ENCODE measurements around the gene FRZB. TPM values are rescaled to one million over a fixed set of nuclear protein-coding genes. Genes with fewer than 3 reads are reported as not detected.

FRZB gene
- total and polyA plus RNA-seq, 2 of the 13 experiments (the other 11 are each of a cell fraction or from before 2014, with no cell fraction given) = 0.04 to 1.2 TPM

- FAIRE-seq (no peak), ATAC-seq (peak; percentile 51), DNase-seq (ENCODE audit: low spot score) (no peak)
- WGBS (ENCODE audit: low lambda C conversion rate) = 94% methylated on average over 4 of the region's 4 CpGs
- intact Hi-C loops (cut with micrococcal nuclease; ENCODE audit: unreplicated experiment) = loop anchor here (1.0 kb wide), 2 partner anchors 86 to 196 kb away; no protein-coding TSS in a partner anchor
- H3K4me2 ChIP-seq (ENCODE audit: low read depth, low read length) = no peak overlapping the region
- no peak overlapping the region for H3K4me3 ChIP-seq (replicated peaks in 1 of 3; ENCODE audit: insufficient read depth in 1 of 3, low read depth in 2 of 3, low read length in 3 of 3)
- peaks cover 2 to 3% of the 10 kb centered on the region in 2 experiments; a peak in 3 of 5 replicates for H3K36me3 ChIP-seq (replicated peaks in 1 of 2; ENCODE audit: control insufficient read depth in 1 of 2, insufficient read depth in 2 of 2, low read length in 2 of 2)
- ChIA-PET CTCF (ENCODE audit: low intra/inter-chr PET ratio, low total read pairs) (interaction anchor here (2.9 kb wide), 1 partner anchor 195 kb away, joined by 24 read pairs; no protein-coding TSS in a partner anchor), POLR2A (no interaction called here)
- no peaks in the 10 kb centered on the region for H3K27me3 ChIP-seq (ENCODE audit: control insufficient read depth in 1 of 2, insufficient read depth in 2 of 2, low read length in 2 of 2)
- H3K27ac ChIP-seq (ENCODE audit: extremely low read length, insufficient read depth, low read length) = no peak overlapping the region
- no peak overlapping the region for H3K9ac ChIP-seq (ENCODE audit: insufficient read depth, low read depth, low read length)
- BruUV-seq (replicated peaks) = no TSS peak
- H2AFZ ChIP-seq (ENCODE audit: low read length) = no peak overlapping the region
- TF ChIP-seq CEBPB (IDR thresholded peaks at IDR 0.05; ENCODE audit: borderline replicate concordance, low read depth, low read length) (no peak), NR3C1 (CRISPR knock-in tag; IDR thresholded peaks at IDR 0.05) (no peak), ZBTB44 (CRISPR knock-in tag; IDR thresholded peaks at IDR 0.05) (no peak), KDM2A (CRISPR knock-in tag; IDR thresholded peaks at IDR 0.05; ENCODE audit: borderline replicate concordance, low read depth) (no peak), ZNF280B (CRISPR knock-in tag; IDR thresholded peaks at IDR 0.05; ENCODE audit: borderline replicate concordance) (no peak), GABPA (IDR thresholded peaks at IDR 0.05; ENCODE audit: low read depth, low read length) (no peak), GABPA (CRISPR knock-in tag; IDR thresholded peaks at IDR 0.05; ENCODE audit: low read depth) (no peak), ZNF564 (CRISPR knock-in tag; IDR thresholded peaks at IDR 0.05) (no peak), MAFF (IDR thresholded peaks at IDR 0.05; ENCODE audit: low read depth, low read length) (peak; percentile 51; the same call in 1 of the 2 replicates), SMAD9 (CRISPR knock-in tag; IDR thresholded peaks at IDR 0.05) (no peak), SMC3 (IDR thresholded peaks at IDR 0.05; ENCODE audit: low read length) (no peak), HMGXB3 (CRISPR knock-in tag; IDR thresholded peaks at IDR 0.05; ENCODE audit: borderline replicate concordance) (no peak), MAFK (conservative IDR thresholded peaks at IDR 0.05 in 1 of 2, IDR thresholded peaks at IDR 0.05 in 1 of 2; ENCODE audit: low read length in 2 of 2) (peak; percentile 58 to 61), ZNF639 (CRISPR knock-in tag; conservative IDR thresholded peaks at IDR 0.05) (no peak), ZNF432 (CRISPR knock-in tag; IDR thresholded peaks at IDR 0.05; ENCODE audit: borderline replicate concordance) (no peak), BORCS8-MEF2B (CRISPR knock-in tag; IDR thresholded peaks at IDR 0.05) (no peak)
- H3K79me2 ChIP-seq (ENCODE audit: insufficient read depth, low read length) = no peaks in the 10 kb centered on the region
- no peaks in the 10 kb centered on the region for H4K20me1 ChIP-seq (ENCODE audit: insufficient read depth, low read length)
- in situ Hi-C loops (cut with HindIII; ENCODE audit: extremely low pct_ligation_motif_present, low pct_unique_long_range_greater_than_20kb) = no loop called here
- H3K4me1 ChIP-seq (ENCODE audit: insufficient read depth, low read length) = no peaks in the 10 kb centered on the region
- H3K9me3 ChIP-seq (ENCODE audit: low read length) = no peaks in the 10 kb centered on the region
These were observed 82.3 kb downstream of the FRZB start for GRCh38 chr2:182784058-182784706.

Data from HepG2 (cell line).